NCI-H2107 treated with DMSO at 0.1 percent for 48 hours (cell line): Measurements from ENCODE around the gene BMP2K.

ENCODE experiments used
- DNase-seq: peaks from one replicate; lab custom pipeline; 2025; ENCODE audit not compliant: unreplicated experiment; lab: John Stamatoyannopoulos, UW

BMP2K gene

DNA sequence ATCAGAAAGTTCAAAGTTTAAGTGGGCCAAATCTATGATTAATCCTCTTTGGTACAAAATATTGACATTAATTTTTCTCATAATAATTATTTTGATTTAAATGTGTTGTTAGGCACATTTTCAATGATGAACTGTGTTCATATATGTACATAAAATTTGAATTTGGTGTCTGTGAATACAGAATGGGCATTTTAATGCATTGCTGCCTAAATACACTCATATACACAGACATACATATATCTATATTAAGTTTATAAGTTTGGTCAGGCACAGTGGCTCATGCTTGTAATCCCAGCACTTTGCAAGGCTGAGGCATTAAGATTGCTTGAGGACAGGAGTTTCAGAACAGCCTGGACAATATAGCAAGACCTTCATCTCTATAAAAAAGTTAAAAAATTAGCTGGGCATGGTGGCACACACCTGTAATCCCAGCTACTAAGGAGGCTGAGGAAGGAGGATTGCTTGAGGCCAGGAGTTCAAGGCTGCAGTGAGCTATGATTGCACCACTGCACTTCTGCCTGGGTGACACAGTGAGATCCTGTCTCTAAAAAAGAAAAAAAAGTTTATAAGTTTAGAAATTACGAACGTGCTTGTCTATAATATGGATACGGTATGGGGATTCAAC, 12.3 kb upstream of the BMP2K start:
- no peak for DNase-seq

DNA sequence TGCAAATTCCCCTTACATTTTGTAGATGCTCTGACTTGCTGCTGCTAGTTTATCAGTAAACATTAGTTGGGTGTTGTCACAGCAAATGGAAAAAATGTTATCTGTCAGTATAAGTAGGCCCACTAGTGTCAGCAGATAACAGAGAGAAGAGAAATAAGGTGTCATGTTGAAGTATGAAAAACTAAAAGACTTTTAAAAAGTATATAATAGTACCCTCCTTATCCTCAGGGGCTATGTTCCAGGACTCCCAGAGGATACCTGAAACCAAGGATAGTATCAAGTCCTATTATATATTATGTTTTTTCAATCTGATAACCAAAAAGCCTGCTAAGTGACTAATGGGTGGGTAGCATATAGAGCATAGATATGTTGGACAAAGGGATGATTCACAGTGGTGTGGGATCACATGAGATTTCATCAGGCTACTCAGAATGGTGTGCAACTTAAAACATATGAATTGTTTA, 11.6 kb upstream of the BMP2K start:
- no peak for DNase-seq

DNA sequence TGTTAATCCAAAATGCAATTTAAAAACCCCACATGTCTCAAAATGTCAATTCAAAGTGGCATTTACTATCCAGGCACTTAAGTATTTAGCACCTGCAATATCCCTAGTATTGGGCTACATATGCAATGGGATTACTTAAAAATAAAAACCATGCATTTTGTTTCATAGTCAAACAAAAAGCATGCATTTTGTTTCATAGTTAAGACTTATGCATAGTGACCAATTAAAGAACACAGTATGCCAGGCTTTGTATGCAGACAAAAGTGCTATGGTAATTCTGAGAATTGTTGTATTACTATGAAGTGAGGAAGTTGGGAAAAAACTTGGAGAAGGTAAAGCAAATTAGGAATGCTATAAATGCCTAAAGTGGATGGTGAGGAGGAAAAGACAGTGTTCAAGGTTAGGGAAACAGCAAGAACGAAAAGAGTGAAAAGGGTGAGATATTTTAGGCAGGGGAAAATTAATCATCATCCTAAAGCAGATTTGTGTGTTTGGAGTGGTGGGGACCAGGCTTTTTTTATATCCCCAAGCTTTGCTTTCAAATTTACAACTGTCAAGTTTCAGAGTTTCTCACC, 10.6 kb upstream of the BMP2K start:
- no peak for DNase-seq

DNA sequence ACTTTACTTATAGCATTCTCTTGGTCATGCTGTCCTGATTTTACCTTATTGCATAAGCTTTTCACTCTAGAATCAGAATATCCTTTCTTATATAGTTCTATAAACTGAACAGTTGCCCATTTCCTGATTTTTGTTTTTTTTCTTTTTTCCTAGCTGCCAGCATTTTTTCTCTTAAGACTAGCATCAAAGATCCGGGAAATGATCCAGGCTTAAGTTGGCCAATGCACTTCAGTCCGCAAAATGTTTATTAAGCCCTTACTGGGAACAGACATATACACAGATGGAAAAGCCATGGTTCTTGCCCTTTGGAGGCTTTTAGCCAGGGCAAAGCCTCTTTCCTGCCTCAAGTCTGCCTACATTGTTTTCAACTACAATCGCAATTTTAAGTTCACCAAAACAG, 10.1 kb upstream of the BMP2K start:
- DNase-seq, result no peak

DNA sequence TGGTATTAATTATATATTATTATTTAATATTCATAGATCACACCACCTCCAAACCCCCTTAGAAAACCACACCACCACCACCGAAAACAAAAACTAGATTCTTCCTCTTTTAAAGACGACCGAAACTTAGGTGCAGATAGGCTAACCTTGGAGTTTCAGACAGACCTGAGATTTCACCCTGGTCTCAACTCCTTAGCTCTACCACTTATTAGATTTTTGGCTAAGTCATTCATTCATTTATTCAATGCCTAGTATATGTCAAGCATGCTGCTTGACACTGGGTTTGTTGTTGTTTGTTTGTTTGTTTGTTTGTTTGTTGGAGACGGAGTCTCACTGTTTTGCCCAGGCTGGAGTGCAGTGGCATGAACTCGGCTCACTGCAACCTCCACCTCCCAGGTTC, 9.5 kb upstream of the BMP2K start:
- no peak for DNase-seq

DNA sequence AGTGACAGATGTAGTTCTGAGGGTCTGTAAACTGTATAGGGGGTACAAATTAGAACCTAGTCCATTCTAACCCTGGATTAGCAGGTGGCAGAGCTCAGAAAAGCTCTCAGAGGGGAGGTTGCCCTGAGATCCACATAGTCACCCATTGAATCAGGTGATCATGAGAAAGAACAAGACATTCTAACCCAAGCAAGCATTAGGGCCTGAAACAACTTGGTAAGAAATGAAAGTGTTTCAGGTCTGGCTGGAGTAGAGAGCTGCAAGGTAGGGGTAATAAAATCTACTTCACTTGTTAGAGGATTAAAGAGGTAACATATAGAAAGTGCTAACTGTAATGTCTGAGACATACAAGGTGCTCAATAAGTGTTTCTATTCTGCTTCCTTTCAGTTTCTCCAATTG, 8.8 kb upstream of the BMP2K start:
- DNase-seq, result no peak

DNA sequence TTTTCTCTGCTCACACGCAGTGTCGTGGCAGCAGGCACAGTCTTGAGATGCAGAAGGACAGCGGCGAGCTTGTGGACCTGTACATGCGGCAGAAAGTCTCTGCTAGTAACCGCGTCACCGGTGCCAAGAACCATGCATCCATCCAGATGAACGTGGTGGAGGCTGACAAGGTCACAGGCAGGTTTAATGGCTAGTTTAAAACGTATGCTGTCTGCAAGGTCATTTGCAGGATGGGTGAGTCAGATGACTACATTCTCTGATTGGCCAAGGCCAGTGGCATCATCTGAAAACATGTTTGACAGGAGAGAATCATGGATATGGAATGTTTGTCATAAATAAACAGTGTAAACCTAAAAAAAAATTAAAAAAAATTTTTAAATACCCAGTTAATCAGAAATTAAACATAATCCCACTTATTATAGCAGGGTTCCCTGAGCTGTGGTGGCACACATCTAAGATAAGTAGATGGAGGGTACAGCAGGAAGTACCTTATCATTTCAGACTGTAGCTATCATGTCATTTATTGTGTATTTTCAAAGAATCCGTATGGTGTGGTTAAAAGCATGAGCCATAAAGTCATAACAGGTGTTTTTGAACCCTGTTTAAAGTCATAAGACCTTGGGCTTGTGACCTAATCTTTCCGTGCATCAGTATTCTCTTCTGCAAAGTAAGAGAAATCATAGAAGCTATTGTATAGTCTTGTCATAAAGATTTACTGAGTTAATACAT, 7.5 kb upstream of the BMP2K start:
- DNase-seq, result no peak

DNA sequence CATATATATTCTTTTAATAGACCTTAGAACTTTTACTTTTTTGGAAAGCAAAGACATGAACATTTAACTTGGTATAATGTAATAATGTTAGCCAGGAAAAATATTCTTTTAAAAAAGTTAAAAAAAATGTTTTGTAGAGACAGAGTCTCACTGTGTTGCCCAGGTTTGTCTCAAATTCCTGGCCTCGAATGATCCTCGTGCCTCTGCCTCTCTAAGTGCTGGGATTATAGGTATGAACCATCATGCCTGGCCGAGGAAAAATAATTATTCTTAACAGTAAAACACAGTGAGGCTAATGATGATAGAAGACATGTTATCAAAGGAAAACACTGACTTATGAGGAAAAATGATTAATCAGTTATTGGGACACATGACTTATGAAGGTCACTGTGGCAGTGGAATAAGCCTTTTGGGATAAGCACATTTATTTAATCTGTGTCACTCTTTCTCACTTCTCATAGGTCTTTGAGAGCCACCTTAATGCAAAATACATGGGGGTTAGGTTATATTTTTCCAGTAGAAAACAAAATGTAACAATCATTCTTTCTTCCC, 6.0 kb upstream of the BMP2K start:
- DNase-seq, result no peak

DNA sequence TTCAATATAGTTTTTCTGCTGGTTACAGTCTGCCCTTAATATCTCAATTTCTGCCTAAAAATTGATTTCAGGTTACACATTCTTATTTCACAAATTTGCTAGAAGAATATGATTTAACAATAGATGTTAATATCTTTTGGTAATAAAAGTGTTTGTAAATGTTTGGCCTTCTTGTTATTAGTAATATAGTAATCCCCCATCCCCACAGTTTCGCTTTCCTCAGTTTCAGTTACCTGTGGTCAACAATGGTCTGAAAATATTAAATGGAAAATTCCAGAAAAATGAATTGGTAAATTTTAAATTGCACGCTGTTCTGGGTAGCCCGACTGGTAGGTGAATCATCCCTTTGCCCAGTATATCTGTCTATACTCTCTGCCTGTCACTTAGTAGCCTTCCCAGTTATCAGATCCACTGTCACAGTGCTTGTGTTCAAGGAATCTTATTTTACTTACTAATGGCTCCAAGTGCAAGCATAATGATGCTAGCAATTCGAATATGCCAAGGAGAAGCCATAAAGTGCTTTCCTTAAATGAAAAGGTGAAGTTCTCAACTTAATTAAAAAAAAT, 3.5 kb upstream of the BMP2K start:
- DNase-seq, result no peak

DNA sequence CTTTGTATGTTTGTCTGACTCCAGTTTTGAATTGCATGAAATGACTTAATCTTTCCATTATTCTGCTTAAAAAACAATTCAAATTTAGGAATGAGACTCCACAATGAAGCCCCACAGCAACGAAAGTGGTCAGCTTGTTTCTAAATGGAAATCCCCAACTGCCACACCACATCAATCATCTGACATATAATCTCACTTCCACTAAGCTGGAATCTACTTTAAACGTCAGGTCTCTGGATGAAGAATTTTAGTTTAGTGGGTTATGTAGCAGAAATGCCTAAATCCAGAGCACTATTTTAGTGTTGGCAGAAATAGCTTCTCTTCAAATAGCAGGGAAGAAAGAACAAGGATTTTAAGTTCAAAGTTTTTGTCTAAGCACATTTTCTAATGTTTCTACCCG, 1.7 kb upstream of the BMP2K start:
- DNase-seq, result no peak

DNA sequence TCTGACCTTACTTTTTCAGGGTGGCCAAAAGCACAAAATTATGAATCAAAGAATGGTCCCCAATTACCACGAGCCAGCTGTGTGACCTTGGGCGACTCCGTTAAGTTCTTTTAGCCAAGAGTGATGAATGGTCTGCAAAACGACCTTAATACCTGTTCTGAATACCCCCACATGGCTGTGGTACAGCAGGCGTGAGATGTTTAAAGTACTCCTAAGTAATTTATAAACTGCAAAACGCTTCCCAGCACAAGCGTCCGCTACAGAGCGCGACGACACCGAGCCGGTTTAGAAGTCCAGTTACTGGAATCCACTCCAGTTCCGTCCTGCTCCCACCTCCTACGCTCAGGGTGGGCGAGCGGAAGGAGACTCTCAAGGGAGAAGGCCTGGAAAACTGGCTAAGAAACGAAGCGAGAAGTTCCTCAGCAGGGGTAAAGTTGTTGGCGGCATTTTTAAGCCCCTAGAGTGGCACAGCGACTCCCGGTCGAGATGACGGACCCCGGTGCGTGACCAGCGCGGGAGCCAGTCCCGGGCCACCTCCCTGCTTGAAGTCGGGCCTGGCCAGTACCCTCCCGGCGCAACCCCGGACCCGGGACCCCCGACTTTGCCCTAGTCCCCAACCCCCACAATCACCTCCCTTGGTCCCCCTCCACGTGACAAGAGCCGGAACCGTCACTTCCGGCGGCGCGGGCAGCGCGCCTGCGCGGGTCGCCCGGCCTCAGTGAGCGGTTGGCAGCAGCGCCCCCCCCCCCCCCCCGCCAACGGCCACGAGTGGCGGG, 659 bp upstream of the BMP2K start:
- peak; percentile 10 for DNase-seq

DNA sequence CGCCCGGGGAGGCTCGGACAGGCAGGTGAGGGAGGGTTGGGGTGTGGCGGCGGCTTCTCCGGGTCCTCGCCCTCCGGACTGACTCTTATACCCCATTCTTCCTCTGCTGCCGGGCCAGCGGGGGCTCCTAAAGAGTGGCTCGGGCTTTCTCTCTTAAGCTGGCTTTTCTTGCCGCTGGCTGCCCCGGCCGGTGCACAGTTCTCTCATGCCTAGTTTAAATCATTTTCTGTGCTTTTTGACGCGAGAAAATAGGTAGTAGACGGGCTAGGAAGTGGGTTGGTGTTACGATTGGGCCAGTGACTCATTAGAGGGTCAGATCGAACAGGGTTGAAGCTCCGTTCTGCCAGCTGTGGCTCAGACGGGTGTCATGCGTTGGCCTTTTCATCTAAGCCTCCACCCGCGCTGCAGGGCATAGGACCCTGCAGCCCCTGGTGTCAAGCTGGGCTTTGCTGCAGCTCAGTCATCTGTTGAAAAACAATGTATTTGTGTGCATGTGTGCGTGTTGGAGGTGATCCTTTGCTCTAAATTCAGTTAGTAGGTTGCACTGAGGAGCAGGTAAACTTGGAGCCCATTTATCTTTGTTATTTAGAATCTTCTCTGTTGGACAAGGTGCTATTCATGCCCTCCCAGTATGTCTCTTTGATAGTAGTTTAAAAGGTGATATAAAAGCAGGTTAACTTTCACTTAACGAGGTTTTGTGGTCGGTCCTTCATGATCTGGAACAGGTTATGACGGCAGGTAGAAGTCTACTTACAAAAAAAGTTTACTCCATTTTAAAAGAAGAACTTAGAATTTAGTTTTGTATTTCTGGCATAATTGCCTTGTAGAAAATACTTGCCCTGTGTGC, 802 bp downstream of the BMP2K start:
- DNase-seq, result no peak

DNA sequence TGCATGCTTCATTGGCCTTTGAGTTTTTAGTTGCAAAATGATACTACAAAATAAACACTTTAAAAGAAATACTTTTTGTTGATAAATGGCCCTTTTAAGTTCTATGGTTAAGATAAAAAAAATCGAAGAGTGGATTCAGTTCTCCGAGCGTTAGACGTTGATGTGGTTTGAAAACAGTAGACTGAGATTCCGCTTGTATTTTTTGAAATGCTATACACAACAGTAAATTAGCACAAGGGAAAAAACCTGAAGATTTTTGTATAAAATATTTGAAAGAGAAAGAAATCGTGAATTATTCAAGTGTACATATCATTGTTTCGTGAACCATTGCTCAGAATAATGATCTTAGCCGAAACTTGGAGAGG, 1.4 kb downstream of the BMP2K start:
- DNase-seq, result no peak

DNA sequence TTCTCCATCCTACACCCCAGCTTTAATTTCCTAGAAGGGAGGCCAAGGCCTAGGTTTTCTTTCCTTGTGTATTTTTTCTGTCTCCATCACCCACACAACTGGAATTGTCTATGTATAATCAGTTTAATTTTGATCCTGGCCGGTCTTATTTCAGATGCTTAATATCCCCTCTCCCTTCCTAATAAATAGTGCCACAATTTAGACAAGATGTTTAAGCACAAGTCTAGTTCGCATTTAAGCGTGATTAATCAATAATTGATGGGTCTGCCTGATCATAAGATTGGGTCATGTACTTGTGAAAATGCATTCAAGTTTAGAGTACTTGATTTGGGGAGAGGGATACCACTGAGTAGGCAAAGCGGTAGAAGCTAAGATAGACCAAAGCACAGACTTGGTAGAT, 2.4 kb downstream of the BMP2K start:
- DNase-seq, result no peak

DNA sequence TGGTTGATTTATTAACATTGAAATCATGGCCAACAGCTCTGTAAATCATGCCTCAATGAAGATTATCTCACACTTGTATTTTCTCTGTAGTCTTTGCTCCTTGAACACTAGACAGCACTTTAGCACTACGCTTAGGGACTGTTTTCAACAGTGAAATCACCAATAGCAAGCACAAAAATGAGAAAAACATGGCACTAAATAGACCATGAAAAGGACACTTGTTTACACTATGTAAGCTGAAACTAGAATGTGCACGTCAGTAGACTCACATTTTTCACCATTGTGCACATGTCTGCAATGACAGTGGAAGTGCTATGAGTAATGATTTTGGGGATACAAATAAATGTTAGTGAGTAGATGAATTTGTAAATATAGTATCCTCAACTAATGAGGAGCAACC, 3.1 kb downstream of the BMP2K start:
- DNase-seq, result no peak

DNA sequence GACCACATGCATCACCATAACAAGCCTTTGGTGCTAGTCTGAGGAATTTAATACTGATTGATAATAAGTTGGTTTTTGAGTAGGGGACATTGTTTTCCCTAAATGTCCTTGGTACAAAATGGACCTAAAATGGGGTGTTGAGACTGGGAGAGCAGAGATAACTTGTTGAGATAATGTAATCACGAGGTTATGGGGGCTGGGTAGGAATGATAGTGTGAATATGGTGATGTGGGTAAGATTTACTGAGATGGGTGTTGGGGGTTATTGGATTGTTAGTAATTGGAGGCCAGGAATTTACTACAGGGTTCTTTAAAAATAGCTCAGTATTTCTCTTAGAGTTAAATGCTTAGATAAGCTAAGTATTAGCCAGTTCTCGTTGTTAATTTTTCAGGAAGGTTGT, 3.9 kb downstream of the BMP2K start:
- DNase-seq, result no peak

DNA sequence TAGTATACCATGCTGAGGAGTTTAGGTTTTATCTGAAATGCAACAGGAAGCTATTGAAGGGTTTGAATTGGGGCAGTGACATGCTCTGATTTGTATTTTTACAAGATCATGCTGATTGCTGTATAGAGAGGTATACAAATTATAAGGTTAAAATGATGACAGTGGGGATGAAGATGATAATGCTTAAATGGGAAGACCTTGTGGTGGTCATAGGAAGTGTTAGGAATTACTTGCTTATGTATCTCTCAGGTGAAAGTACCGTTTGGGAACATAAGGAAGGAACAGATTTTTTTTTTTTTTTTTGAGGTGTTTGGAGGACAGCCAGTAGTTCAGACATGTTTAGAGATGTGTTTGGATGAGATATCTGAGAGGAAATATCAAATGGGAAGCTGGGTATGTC, 5.0 kb downstream of the BMP2K start:
- no peak for DNase-seq

DNA sequence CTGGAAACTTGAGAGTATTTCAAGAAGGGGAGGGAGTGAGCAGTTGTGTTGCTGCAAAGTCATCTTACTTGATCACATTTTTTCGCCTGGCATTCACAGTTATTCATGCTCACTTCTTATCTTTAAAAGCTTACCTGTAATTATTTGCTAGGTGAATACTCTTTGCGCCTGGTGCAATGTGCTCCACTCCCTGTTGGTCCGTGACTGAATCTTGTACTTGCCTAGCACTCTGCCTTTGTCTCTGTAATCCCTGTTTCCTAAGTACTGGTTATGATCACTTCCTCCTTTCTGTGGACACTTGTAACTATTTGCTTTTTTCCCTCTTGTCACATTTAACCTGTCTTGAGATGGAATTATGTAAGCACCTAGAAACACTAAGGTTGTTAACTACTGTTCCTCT, 5.8 kb downstream of the BMP2K start:
- DNase-seq, result no peak

DNA sequence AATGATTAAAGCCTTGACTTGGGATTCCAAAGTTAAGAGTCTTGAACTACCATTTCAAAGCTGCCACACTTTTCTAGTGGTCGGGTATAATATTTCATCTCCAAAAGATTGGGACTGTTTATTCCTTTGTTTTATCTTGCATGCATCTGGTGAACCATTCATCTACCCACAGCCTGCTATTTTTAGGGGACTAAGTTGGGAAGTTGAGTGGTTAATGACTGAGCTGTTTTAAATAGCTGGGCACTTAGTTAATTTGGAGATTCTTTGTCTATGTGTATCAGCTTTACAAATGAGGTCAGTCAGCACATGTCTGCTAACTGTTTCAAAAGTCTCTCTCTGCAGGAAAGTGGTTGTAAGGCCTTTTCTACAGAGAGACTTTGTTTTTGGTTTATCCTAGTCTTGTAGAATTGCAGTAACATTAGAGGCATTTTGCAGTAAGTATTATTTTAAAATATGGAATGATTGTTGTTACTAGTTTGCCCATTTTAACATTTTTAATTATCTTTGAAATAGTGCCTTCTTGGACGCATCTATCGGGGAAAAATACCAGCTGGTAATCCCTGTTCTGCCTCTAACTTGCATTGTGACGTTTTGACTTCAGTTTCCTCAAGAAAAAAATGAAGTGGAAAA, 8.2 kb downstream of the BMP2K start:
- peak; percentile 58 for DNase-seq
